GM18868 (cell line): ENCODE results near the gene SFTPA1.
"Not testable (repeated sequence)": the region's sequence is repeated elsewhere in the genome, so short reads cannot be mapped to it uniquely, and the experiment has no call there.

Experiments
- ATAC-seq: cut with Tn5 transposase; IDR thresholded peaks from one replicate; pipeline ENCODE4 v1.9.1; 2021; ENCODE audit warnings: mild to moderate bottlenecking, moderate library complexity; ENCODE audit not compliant: unreplicated experiment

The SFTPA1 gene

DNA sequence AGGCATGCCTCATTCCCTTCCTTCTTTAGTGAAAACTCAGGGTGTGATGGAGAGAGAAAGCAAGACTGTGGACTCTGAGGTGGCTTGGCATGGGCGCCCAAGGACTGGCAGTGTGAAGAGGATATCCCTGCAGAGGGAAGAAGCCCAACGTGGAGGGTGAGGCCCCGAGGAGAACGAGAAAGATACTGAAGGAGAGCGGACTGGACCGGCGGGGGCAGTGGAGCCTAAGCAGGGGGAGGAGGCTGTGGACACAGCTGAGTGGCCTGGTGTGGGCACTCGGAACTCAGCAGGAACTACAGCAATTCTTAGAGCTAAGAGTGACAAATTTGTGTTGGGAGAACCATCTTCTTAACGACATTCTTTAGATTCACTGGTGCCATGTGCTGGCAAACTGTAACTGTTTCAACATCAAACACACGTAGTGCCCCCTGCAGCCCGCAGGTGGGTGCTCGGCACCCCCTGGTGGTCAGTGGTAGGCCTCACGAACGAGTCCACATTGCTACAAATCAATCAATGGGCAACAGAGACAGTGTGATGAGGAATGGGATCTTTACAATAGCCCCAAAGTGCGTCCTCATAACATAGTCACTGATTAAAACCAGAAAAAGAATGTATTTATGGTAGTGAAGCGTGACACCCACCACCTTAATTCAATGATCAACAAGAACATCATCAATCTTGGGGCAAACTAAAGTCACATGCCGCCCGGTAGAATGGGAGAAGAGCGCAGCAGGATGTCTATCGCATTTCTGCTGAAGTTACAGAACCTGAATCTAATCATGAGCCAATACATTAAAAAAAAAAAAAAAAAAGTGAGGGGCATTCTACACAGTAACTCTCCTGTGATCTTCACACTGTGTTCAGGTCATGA, 2.0 kb upstream of the SFTPA1 start:
- peak; percentile 50 for ATAC-seq

DNA sequence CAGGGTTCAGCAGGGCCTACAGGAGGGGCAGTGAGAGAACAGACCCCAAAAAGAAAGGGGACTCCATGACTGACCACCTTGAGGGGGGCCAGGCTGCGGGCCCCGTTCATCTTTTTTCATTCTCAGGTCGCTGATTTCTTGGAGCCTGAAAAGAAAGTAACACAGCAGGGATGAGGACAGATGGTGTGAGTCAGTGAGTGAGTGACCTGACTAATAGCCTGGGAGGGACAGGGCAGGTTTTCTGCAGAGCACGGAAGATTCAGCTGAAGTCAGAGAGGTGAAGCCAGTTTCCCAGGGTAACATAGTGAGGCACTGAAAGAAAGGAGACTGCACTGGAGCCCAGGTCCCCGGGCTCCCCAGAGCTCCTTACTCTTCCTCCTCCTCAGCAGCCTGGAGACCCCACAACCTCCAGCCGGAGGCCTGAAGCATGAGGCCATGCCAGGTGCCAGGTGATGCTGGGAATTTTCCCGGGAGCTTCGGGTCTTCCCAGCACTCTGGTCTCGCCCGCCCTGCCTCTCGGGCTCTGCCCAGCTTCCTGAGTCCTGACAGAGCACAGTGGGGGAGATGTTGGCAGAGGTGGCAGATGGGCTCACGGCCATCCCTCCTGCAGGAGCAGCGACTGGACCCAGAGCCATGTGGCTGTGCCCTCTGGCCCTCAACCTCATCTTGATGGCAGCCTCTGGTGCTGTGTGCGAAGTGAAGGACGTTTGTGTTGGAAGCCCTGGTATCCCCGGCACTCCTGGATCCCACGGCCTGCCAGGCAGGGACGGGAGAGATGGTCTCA, 646 bp downstream of the SFTPA1 start:
- not testable (repeated sequence) for ATAC-seq

DNA sequence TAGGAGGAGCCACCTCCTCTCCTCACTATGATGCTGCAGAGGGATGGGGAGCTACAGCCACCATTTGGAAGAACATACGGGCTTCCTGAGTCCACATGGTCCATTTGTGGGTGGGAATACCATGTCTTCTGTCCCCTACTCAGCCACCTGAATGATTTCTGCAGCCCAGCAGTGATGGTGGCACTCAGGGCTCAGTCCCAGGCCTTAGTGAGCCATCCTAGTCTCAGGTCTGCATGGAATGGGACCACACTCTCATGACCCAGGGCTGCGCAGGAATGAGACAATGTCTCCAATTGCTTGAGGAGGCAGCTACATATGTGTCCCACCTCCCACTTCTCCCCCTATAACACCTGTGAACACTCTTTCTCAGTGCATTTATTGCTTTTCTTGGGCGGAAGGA, 4.8 kb downstream of the SFTPA1 start:
- no peak for ATAC-seq

DNA sequence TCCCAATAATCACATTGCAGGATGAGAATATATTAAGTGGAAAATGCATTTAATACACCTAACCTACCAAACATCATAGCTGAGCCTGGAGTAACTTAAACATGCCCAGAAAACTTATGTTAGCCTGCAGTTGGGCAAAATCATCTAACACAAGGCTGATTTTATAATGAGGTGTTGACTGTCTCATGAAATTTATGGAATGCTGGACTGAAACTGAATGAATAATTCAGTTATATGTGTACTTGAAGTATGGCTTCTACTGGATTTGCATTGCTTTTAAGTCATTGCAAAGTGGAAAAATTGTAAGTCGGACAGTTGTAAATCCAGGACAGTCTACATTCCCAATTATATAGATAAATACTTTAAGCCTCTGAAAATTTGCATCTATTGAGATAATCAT, 5.4 kb downstream of the SFTPA1 start:
- no peak for ATAC-seq

DNA sequence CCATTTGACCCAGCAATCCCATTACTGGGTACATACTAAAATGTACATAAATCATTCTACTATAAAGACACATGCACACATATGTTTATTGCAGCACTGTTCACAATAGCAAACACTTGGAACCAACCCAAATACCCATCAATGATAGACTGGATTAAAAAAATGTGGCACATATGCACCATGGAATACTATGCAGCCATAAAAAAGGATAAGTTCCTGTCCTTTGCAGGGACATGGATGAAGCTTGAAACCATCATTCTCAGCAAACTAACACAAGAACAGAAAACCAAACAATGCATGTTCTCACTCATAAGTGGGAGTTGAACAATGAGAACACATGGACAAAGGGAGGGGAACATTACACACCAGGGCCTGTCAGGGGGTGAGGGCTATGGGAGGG, 12.9 kb downstream of the SFTPA1 start:
- ATAC-seq, result not testable (repeated sequence)

DNA sequence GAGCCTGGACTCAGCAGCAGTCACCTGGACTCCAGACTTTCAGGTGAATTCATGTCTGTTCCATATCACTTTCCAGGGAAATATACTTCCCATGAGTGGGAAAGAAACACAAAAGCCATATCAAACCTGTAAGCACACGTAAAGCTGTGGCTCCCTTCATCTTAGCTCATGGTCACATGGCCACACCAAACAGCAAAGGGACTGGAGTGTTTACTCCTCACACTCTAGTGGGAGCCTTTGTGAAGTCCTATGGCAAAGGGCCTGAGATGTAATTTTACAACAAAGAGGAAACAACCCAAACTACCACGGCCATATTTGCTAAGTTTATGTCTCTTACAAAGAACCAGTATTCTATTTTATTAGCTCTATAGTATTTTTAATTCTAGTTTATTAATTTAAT, 16.3 kb downstream of the SFTPA1 start:
- ATAC-seq, result no peak

DNA sequence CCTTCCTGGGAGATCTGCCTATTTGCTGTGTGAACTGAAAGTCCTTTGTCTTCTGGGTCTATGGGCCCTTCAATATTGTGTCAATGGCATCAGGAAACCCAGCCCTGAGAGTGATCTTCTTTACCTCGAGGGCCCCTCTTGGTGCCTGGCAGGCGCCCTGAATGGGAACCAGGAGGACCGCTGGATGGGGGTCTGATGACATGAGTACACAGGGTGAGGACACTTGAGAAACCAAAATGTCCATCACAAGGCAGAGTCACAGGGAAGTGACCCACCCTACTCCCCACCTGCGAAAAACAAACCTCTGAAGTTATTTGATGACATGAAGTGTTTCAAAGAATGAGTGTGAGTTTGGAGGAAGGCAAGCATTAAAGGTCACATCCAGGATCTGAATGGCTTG, 17.3 kb downstream of the SFTPA1 start:
- no peak for ATAC-seq

DNA sequence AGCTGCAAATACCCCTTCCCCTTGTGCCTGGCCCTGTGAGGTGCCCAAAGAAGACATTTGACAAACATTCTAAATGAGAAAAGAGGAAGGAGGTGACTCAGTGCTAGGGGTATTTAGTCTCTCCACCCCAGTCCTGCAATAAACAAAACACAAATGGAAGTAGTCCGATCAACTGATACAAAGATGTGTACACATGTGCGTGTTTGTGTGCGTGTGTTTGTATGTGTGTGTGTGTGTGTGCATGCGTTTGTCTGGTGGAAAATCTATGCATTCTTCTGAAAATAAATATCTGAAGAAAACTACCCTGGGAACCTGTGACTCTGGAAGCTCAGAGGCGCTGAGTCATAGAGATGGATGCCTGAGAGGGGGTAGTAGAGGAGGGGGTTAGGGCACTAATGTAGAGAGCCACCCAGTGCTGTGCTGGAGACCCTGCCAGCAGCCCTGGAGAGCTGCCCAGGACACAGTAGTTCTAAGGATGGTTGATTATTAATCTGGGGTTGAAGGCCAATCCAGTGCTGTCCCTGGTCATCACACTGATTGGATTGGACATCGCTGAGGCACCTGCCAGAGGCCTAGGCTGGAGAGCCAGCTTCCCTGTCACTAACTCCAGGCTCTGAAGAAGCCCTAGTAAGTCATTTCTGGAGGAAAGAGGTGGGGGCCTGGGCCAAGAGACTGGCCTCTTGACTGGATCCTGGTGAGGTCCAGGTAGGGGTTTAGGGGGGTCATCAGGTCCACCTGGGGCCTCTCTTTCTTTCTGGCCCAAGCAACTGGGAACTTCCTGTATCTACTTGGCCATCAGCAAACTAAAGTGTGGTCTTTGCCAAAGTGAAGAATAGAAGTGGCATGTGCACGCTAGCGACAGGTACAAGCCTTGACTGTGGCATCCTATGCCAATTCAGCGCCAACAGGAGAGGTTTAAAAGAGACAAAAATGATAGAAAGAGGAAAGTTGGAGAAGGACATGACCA, 18.5 kb downstream of the SFTPA1 start:
- no peak for ATAC-seq

DNA sequence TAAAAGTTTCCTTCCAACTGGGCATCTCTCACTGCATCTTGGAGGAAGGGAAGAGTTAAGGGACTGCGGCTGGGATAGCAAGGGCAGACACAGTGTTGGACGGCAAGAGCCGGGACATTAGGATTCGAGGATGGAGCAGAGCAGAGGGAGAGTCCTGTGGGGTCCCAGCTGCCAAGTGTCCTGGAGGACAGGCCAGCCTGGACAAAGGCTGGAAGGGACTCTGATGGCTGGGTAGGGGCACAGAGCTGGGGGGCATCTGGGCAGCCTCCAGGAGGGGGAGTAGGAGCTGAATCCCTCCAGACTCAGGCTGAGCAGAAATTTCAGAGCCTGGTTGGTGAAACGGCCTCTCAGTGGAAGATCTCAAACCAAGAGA, 19.2 kb downstream of the SFTPA1 start:
- ATAC-seq, result no peak

DNA sequence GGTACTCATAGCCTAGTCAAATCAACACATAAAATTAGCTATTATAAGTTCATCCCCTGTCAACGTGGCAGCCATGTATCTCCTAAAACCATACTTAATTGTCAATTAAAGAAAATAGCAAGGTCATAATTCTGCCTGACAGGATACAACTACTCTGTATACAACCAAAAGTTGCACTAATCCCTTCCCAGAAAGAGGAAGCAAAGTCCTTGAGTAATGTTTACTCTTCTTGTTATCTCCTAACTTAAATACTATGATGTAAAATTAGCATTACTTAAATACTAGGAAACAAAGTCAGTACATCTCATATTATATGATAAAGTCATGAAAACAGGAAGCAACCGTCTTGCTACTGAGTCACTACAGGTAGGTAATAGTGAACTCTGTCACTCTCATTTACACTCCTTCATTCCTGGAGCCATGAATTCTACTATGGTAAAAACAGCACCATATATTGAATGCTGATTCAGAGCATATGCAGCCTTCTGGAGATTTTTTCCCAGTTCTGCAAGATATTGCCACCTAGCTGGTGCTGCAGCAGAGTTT, 26.0 kb downstream of the SFTPA1 start:
- ATAC-seq, result not testable (repeated sequence)

DNA sequence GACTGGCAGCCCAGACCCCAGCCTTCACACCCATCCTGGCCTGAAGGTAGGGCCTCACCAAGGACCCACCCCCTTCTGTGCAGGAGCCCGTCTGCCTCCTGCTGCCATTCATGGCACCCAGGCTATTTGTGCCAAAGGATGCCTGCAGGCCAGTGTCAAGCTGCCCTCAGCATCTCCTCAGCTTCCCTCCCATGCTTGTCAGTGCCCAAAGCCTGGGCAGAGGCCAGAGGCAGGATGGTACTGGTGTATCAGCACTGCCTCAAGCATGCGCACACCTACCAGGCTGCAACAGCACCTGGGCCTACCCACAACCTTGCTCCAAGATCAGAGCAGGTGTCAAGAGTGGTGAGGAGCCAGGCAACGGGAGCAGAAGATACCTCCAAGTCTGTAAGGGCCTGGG, 27.6 kb downstream of the SFTPA1 start:
- ATAC-seq, result no peak

DNA sequence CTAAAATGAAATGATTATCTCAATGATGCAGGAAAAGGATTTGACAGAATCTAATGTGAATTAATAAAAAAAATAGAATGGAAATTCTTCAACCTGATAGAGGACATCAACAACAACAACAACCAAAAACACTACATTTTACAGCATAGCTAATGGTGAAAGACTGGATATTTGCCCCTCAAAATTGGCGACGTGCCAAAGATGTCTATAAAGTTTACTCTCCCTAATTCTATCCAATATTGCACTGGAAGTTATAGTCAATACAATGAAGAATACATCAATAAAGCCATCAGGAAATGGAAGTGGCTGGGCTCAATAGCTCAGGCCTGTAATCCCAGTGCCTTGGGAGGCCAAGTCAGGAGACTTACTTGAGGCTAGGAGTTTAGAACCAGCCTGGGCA, 42.0 kb downstream of the SFTPA1 start:
- not testable (repeated sequence) for ATAC-seq

DNA sequence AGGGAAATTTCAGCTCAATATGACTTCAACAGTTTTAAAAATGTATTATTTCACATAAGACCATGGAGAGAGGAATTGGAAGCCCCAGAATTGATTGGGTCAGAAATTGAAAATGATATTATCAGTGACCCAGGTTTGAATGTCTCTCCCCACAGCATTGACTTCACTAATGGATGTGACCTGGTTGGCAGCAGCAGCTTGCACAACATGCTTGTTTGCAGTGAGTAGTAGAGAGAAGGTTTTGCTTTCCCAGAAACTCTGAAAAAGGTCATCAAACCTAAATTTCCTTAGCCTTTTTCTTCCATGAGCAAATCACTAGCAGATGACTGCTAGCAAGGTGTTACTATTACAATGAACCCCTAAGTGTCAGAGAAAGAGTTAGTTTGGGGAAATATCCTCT, 52.5 kb downstream of the SFTPA1 start:
- not testable (repeated sequence) for ATAC-seq

DNA sequence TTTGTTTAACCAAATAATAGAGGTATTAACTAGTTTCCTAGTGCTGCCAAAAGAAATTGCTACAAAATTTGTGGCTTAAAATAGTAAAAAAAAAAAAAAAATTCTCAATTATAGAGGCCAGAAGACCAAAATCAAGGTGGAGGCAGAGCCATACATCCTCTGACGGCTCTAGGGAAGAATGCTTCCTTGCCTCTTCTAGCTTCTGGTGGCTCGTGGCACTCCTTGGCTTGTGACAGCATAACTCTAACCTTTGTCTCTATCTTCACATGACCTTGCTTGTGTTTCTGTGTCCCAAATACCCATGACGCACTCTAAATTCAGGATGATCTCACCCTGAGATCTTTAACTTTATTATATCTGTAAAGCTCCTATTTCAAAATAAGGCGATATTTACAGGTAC, 53.9 kb downstream of the SFTPA1 start:
- not testable (repeated sequence) for ATAC-seq
